Brain microvascular endothelial cell (primary cell): ENCODE data around the gene DNAJB7.
A peak's percentile ranks its signal among the peaks of the same experiment; 100 is the strongest.
"Not testable (repeated sequence)": the region's sequence is repeated elsewhere in the genome, so short reads cannot be mapped to it uniquely, and the experiment has no call there.

ENCODE experiments used
- DNase-seq: peaks from one replicate; pipeline ENCODE4 v3.0.0-alpha.2; 2020
- H3K27ac ChIP-seq: fragments of 250-450 bp; sonication (Bioruptor Pico); 2 replicates; pipeline ENCODE4 v1.5.1; 2020; ENCODE audit warnings: mild to moderate bottlenecking, moderate library complexity
- H3K27me3 ChIP-seq: fragments of 250-450 bp; sonication (Bioruptor Pico); replicated peaks from 2 replicates; pipeline ENCODE4 v1.5.1; 2020; ENCODE audit warnings: mild to moderate bottlenecking
- H3K36me3 ChIP-seq: fragments of 250-450 bp; sonication (Bioruptor Pico); replicated peaks from 2 replicates; pipeline ENCODE4 v1.5.1; 2020; ENCODE audit warnings: mild to moderate bottlenecking
- H3K4me3 ChIP-seq: 2 replicates; pipeline ENCODE4 v1.5.1; 2011; ENCODE audit warnings: low read depth, mild to moderate bottlenecking, control low read depth, low read length, moderate library complexity
- CTCF ChIP-seq: IDR thresholded peaks from 2 replicates; pipeline ENCODE4 v1.5.1; 2011; ENCODE audit warnings: low read depth, mild to moderate bottlenecking, moderate library complexity, low read length, control low read depth, inconsistent platforms; ENCODE audit errors: missing control alignments
- in situ Hi-C: cut with HindIII; loops from 2 replicates; pipeline ENCODE4 v1.10.0; 2017; ENCODE audit warnings: low sequenced_read_pairs, low pct_ligation_motif_present

The DNAJB7 gene

GRCh38 chr22:40834619-40835018 lies 27.3 kb downstream of the DNAJB7 start:
- H3K36me3 ChIP-seq, result peaks cover 74% of the 10 kb centered on the region
- H3K4me3 ChIP-seq, result no peak overlapping the region
- DNase-seq, result no peak
- TF ChIP-seq CTCF, result no peak
- H3K27ac ChIP-seq, result no peak overlapping the region
- in situ Hi-C loops, result no loop called here
- no peaks in the 10 kb centered on the region for H3K27me3 ChIP-seq

- no peak for DNase-seq
- H3K27me3 ChIP-seq, result no peaks in the 10 kb centered on the region
- peaks cover 57% of the 10 kb centered on the region for H3K36me3 ChIP-seq
- in situ Hi-C loops, result no loop called here
- no peak overlapping the region for H3K27ac ChIP-seq
- TF ChIP-seq CTCF, result no peak
- H3K4me3 ChIP-seq, result no peak overlapping the region
Observed at GRCh38 chr22:40829131-40829530, 32.8 kb downstream of the DNAJB7 start.

DNA sequence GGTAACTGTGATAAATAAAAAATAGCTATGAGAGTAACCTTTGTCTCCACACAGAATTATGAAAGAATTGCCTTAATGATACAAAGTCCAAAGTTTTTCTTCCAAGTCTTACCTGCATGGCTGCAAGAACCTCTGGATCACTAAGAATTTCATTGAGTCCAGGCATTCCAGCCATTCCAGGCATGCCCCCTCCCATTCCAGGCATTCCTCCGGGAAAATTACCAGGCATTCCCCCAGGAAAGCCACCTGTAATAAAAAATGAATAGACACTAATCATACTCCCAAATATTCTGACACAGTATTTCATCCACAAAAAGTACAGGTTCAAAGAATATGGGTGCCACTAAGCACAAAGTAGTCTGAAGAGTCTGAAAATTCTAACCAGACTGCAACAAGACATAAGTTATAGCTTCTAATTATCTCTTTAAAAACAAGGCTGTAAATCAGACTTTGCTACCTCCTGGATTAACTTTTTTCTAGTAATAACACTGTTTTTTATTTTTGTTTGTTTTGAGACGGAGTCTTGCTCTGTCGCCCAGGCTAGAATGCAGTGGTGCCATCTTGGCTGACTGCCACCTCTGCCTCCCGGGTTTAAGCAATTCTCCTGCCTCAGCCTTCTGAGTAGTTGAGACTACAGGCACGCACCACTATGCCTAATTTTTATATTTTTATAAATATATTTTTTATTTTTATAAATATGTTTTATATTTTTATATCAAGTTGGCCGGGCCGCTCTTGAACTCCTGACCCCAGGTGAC lies 34.8 kb downstream of the DNAJB7 start:
- Histone ChIP-seq H3K27me3 (no peaks in the 10 kb centered on the region), H3K27ac (no peak overlapping the region), H3K36me3 (peaks cover 53% of the 10 kb centered on the region), H3K4me3 (no peak overlapping the region)
- in situ Hi-C loops, result no loop called here
- no peak for DNase-seq
- no peak for TF ChIP-seq CTCF

- H3K27ac ChIP-seq, H3K27me3 ChIP-seq, H3K4me3 ChIP-seq, in situ Hi-C loops, DNase-seq: not testable (repeated sequence)
- peaks cover 46% of the 10 kb centered on the region for H3K36me3 ChIP-seq
Observed at GRCh38 chr22:40826292-40826691, 35.6 kb downstream of the DNAJB7 start.

DNA sequence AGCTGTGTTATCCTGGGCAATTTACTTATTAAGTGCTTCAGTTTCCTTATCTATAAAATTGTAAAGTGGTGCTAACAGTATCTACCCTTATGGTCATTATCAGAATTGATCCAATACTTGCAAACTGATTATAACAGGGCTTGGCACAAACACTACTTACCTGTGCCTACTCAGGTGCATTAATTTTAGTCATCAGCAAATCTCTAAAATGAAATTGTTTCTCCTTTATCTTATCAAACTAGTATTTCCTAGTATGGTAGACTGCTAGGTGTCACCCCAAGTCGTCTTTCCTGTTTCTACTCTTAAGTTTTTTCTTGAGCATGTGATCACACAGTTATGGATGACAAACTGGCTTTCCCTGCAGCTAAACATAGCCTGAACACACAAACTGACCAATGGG lies 38.5 kb downstream of the DNAJB7 start:
- no peak overlapping the region for H3K4me3 ChIP-seq
- H3K27me3 ChIP-seq, result no peaks in the 10 kb centered on the region
- no peak for TF ChIP-seq CTCF
- no peak for DNase-seq
- in situ Hi-C loops, result no loop called here
- no peak overlapping the region for H3K27ac ChIP-seq
- peaks cover 23% of the 10 kb centered on the region for H3K36me3 ChIP-seq

GRCh38 chr22:40819599-40820140 lies 42.2 kb downstream of the DNAJB7 start:
- H3K4me3 ChIP-seq, result peak overlapping the region; percentile 99
- in situ Hi-C loops, result no loop called here
- no peak overlapping the region for H3K27ac ChIP-seq
- no peak for DNase-seq
- H3K27me3 ChIP-seq, result no peaks in the 10 kb centered on the region
- peaks cover 13% of the 10 kb centered on the region for H3K36me3 ChIP-seq
- no peak for TF ChIP-seq CTCF
